HG02981 (cell line): ENCODE results near the gene PER2.

Experiments used
- ATAC-seq: cut with Tn5 transposase; IDR thresholded peaks from one replicate; pipeline ENCODE4 v1.9.1; 2021; ENCODE audit warnings: mild to moderate bottlenecking, moderate library complexity; ENCODE audit not compliant: unreplicated experiment

The PER2 gene

DNA sequence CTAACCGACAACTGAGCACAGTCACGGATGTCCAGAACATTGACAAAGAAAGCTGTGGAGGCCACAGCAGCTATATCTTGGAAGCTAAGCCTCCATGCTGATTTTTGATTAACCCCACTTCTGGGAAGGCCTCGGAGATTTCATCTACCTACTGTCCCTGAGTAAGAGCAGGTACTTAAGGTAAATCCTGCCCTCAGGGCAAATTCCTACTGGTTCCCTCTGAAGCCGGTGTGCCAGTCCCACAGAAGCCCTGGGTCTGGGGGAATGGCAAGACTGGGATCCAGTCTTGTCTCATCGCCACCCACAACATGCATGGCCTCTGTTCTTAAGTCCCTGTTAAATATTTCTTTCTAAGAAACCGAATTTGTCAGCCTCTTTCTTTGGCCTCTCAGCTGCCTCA is 18.7 kb downstream of the PER2 start:
- no peak for ATAC-seq

DNA sequence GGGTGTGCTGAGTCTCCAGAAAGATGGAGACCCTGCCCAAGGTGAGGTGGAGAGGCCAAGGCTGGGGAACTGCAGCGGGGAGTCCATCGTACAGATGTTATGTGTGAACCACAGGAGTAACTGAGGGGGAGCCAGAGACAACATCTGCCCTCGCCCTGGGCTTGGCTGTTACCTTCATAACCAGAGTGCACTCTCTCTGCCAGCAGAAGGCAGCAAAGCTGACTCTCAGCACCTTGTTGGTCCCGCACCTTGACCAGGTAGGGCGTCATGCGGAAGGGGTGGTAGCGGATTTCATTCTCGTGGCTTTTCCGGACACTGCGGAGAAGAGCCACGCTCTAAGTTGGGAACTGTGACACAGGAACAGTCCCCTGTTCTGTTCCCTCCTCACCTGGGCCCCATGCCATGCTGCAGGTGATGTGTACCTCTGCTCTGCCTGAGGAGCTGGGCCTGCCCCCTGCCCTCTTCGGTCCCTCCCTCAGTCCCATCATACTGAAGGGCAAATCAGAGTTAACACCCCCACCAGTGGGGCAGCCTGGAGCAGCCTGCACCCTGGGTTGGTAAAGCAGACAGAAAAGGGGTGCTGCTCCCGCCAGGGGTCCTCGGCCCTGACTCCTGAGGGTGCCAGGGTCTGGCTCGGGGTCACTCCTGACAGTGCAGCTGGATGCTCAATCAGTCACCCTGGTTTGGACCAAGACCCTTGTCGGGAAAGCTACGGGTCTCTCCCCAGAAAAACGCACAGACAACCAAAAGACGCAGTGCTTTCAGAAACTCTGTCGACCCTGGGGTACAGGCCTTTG is 20.3 kb downstream of the PER2 start:
- no peak for ATAC-seq

DNA sequence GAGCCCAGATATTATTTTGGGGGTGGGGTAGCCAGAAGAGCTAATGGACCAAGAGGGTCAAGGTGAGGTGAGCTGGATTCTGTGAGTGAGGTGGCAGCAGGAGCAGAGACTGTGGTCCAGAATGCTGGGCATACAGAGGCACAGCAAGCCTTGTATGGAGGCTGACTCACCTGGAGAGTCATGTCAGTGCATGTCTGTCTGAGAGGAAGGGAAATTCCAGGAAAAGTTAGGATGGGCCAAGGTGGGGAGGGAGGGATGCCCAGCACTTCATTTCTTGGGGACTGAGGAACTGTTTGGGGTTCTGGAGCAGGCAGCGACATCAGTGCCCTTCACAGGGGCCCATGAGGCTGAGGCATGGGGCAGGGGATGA is 21.1 kb downstream of the PER2 start:
- ATAC-seq: no peak

DNA sequence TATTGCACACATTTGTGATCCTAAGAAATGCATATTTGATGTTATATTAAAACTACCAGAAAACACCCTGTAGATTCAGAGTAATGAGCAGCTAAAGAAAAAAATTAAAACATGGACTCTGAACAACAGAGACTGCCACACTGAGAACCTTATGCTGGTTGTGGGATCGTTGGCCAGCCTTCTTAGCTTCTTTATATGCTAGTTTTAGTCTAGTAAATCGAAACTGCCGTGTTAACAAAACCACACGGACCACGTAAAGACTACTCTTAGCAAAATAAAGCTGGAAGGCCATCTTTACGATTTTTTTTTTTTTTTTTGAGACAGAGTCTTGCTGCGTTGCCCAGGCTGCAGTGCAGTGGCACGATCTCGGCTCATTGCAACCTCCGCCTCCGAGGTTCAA is 22.8 kb downstream of the PER2 start:
- ATAC-seq: no peak

DNA sequence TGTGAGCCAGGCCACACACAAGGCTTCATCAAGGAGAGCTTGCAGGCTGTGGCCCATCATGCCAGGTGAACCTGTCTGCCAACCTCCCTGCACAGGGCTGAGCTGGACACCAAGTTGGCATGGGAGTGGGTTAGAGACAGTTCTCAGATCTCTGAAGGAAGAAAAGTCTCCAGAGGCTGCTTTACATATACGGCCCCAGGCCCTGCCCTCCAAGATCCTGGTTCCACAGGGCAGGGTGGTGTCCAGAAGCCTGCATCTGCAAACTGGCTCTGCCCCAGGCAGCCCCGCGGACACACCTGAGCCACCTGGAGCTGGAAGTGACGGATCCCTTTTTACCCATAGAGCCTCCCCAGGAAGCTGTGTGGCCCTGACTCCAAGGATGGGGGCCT is 24.3 kb downstream of the PER2 start:
- ATAC-seq: no peak

DNA sequence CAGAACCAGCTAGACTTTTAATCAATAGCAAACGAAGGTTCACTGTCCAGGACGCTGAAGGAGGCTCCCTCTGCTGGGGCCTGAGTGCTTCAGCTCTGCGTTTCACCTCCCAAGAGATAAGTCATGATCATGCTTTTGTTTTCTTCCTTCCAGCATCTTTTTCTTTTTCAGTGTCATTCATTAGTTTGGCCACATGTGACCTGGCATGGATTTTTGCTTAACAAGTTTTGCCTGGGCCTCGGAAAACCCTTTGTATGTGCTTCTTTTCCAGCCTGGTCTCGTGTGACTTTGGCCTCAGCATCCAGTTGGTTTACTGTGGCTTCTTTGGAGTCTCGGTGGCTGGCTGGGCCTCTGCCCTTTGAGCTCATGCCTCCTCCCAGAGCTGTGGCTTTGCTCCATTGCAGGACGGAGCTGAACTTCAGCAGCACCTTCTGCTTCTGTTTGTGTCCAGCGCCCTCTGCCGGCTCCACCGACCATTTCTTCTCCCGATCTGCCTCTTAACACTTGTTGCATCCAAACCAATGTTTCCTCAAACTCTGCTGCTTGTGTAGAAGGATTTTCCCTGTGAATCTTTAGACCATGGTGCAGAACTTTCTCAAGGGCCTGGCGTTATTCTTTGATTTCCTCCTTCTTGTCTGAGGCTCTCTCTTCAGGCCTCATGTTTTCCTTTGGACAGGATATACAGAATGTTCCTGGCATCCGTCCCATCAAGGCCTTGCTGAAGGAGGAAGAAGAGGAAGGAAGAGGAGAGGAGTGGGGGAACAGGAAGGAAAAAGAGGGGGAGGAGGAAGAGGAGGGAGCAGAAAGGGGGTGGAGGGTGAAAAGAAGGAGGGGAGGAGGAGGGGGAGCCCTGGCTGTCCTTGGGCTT is 25.0 kb downstream of the PER2 start:
- ATAC-seq: no peak

DNA sequence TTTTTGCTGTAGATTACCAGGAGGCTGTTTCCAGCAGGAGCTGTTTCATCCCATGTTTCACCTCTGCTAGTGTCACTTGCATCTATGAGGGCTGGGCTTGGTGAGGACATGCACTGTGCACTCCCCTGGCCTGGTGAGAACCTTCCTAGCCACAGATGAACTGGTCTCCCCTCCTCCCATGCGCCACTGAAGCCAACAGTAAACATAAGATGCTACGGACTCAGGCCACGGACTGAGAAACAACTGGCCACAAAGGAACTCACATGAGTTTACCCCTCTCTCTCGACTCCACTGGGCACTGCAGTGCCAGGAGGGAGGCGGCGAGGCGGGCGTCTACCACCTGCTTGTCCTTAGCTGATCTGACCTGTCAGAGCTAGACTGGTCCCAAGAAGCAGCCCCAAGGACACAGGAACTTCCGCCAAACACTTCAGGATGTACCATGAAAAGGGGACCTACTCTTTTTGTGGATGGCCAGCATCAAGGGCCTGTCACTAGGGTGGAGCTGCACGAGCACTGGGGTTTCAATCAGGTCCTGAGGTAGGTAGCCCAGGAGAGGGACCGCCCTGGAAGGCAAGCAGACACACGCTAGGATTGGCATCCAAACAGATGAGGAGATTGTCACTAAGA is 25.8 kb downstream of the PER2 start:
- no peak for ATAC-seq

DNA sequence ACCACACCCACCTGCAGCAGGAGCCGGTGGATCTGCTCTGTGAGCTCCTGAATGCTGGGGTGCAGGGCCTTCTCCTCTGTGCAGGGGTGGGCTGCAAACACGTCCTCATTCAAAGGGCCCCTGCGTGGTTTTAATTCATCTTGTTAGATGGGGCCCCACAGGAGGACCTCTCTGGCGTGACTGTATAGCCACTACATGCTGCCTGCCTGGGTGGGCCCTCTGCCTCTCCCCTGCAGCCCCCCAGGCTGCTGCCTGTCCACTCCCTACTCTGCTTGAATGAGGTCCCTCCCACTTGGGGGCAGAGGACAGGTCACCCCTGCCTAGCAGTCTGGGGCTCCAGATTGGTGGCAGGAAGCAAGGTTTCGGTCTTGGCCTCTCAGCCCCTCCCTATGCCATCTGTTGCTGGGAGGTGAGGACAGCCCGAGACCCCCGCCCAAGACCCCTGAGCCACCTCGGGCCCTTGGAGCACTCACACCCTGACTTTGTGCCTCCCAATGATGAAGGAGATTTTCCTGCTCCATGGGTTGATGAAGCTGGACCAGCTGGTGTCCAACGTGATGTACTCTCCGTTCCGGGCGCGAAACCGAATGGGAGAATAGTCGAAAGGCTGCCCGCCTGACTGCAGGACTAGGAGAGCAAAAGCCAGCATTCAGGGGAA is 26.6 kb downstream of the PER2 start:
- no peak for ATAC-seq

DNA sequence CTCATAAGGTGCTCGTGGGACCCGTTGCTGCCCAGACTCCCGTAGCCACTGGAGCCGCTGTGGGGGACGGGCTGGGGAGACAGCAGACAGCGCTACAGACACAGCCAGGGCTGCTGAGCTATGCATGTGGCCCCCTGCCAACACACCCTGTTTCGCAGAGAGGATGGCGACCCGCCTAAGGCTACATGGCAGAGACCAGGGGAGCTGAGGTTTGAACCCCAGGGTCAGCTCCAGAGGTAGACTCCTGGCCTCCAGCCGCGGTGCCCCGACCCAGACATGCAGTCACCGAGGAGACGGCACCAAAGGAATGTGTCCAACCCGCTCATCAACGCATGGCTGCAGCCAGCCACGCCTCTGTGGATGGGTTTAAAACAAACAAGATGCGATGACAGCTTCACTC is 27.5 kb downstream of the PER2 start:
- no peak for ATAC-seq

DNA sequence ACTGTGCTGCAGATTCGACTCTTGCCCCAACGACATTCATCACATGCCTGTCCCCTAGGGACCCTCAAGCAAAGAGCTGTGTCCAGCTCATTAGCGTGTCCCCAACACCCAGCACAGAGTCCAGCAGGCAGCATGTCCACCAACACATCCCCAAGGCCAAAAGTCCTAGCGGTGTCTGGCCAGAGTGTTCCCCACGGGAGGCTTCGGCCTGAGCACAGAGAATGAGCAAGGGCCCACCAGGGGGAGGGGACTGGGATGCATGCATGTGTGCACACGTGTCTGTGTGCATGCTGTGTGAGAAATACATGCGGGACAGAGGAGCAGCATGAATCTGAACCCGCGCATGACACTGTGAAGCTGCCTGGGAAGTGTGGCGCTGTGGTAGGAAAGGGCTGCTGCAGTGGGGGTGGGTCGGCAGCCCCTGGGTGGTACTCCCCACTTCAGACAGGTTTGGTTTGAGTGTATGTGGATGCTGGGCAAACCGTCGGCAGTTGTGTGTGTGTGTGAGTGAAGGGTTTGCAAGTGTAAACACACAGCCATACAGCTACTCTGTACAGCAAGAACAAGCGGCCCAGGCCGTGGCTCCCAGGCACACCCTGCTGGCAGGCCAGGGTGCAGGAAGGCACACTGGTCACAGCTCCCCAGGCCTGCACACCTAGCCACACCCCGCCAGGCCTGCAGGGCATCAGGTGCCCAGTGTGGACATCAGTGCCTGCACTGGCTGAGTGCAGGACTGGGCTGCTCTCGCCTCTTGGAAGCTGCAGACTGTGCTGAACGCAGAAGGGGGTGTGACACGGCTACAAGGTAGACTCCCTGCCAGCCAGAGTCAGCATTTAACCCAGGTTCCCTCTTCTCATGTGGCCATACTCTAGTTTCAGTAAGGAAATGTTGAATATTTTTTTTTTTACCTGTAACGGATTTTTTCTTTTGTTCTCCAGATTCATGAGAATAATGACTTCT is 29.1 kb downstream of the PER2 start:
- ATAC-seq: no peak

DNA sequence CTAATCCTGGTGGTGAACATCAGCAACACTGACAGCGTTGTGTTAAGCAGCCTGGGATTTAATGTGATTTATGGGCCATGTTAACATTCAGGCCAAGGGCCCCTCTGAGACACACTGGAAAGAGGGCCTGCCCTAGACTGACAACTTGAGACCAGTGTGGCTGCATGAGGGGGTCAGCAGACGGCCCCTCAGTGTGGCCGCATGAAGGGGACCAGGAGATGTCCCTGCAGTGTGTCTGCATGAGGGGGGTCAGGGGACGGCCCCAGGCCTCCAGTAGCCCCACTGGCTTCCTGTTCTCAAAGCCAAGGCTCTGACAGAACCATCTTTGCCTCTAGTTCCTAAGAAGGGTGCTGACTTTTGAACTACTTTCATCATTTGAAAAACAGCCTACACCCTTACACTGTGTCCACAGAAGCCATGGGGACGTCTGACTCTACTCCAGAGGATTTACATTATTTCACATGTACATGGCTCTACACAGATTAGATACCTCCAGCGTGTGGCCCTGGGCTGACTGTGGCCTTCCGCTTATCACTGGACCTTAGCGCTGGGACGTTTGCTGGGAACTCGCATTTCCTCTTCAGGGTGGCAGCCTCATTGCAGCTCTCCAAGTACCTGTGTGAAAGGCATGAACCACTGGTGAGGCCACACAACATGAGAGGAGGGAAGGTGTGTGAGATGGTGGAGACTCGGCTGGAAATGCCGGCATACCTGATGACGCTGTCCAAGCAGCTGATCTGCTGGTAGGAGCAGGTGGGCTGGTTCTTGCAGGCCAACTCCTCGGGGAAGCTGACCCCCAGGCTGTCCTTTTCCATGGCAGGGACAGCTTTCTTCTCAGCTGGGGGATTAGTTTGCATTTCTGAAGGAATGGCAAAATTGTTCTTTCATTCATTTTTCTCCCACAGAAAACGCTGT is 30.4 kb downstream of the PER2 start:
- ATAC-seq: no peak

DNA sequence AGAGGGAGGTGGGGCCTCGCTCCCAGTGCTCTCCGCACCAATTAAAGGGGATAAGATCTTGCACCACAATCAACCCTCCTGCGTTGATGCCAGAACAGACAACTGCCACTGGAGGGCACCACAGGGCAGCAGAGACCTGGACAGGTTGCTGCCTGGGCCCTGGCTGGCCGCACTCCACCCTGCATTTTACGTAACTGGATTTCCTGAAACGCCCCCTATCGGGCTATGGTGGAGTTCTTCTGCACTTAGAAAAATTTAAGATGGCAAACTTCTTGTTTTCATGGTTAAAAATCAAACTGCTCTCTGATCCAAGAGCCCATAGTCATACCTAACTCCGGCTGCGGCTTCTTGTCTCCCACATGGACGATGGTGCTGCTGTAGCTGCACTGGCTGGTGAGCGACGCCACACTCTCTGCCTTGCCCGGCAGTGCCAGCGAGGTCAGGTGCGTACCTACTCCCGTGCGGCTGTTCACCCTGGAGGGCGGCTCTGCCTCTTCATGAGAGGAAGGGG is 31.8 kb downstream of the PER2 start:
- ATAC-seq: no peak

DNA sequence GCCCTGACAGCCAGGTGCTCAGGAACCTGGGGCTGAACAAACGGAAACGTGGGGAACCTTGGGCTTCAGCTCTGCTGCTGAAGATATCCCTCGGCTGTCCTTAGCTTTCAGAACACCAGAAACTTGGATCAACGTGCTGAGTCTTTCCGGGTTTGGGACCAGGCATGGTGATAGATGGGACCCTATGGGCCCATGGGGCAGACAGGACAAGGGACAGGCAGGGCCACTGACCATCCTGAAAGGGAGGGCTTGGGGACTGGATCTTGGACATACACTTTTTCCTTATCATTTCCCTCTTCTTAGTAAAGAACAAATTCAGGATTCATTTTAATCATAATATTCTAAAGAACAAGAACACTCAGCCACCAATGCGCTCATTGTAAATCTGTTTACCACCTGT is 32.3 kb downstream of the PER2 start:
- no peak for ATAC-seq

DNA sequence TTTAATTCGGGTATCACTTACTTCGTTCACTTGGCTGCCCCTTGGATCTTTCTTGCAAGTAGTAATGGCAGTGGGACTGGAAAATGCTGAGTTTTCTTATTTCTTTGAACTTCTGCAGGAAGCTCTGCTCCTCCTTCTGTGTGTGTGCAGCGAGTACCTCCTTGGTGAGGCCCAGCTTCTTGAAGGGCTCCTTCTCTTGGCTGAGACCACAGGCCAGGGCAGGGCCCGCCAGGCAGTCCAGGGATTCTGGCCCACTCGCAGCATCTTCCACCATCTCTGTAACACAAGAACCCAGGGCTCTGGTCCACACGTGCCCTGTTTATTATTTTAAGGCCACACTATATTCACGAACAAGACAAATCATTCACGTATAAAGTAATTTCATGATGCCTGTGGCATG is 32.8 kb downstream of the PER2 start:
- no peak for ATAC-seq

DNA sequence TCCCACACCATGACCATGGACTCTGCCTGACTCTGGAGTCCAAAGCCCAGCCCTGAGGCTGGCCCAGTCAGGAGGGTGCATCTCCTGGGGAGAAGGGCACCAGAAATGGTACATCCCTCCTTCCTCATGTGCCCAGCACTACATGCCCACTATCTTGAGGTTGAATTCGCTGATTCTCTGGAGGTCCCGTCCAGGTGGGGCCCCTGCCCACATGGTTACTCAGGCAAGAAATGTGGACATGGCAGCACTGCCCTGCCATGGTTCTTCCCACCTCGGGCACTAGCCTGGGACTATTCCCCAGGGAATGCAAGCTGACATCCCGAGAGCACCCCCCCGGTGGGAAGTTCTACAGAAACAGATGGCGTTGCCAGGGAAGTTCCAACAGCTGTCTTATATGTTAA is 33.3 kb downstream of the PER2 start:
- ATAC-seq: no peak

DNA sequence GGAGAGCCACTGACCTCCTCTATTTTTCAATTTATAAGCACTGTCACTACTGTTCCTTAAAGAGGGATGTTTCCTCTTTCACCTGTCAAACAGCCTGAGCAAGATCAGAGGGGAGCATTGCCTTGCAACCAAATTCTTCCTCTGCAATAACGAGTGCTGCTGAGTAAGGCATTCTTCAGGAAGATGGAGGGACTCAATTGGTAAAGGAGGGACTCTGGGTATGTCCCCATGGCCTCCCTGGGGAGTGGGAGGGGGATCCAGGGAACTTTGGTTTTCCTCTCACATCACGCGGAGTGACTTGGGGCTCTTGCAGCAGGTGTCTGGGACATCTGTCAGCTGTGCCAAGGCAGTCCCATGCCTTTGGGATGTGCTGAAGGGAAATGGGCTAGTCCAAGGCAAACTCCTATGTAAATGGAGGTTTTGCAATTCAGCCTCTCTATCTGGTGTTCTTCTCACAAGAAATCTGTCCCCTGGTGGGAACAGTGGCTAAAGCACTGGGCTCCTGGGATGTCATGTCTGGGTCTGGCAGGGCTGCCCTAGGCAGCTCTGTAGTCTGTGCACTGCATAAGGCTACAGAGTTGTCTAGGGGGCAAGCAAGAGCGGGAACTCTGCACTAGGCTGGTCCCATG is 34.2 kb downstream of the PER2 start:
- no peak for ATAC-seq

DNA sequence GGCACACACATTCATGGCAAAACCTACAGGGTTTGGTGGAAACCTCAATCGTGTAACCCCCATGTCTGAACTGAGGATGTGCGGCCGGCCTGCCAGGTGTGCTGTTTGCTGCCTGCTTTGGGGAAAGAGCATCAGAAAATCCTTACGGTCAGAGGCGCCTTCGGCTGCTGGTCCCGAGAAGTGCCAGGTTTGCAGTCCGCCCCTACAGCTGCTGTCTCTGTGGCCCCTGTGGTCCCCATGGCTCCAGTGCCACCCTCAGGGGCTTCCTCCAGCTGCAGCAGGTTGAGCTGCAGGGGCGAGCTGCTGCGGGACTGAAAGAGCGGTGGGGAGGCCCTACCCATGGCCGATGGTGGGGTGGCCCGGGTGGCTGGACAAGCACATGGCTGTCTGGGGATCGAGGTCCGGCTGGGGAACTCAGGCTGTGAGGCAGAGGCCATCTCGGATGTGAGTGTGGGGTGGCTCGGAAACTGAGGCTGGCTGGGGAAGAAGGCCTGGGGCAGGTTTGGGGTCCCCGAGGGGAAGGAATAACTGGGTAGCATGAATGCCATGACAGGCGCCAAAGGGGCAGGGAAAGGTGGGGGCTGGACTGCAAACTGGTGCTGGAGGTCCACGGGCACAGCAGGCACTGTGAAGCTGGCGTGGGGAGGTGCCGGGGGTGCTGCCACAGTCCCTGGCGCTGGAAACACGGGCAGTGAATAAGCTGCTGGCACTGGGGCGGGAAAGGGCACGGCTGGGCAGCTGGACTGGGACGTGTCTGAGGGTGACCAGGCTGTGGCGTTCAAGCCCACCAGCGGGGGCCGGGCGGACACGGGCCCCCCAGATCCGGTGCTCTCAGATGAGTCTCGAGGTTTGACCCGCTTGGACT is 35.4 kb downstream of the PER2 start:
- ATAC-seq: no peak

DNA sequence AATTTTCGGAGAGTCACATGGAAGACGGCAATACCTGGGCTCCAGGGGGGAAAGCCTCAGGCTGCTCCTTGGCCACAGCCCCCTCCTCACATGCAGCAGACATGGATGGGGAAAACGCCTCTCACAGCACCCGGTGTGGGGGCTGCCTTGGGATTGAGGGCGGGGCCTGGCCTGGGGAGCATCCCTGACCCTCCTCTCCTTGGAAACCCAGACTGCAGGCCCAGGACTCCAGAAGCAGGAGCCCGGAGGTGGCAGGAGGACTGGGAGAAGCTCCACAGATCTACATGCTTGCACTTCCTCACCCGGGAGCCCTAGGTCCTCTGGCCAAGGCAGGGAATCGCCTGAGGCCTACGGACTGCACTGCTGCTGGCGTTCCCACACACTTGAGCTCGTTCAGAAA is 36.4 kb downstream of the PER2 start:
- ATAC-seq: no peak
